Anterior cingulate cortex (tissue), 58 donors: Measurements from ENCODE around the gene NUDT3.

Experiments used
- DNase-seq, 58 donors: peaks; one replicate each; lab custom pipeline; 2025; lab: John Stamatoyannopoulos, UW

NUDT3 gene

GRCh38 chr6:34300332-34300751 is 92.1 kb downstream of the NUDT3 start:
- DNase-seq = peak in 2 of 58 donors; percentile 11 to 20

GRCh38 chr6:34298941-34299340 is 93.5 kb downstream of the NUDT3 start:
- DNase-seq = no peak

- no peak for DNase-seq
Observed at GRCh38 chr6:34295721-34296120, 96.7 kb downstream of the NUDT3 start.

GRCh38 chr6:34292954-34293353 is 99.5 kb downstream of the NUDT3 start:
- DNase-seq = no peak

- no peak for DNase-seq
Observed at GRCh38 chr6:34289137-34289536, 103.3 kb downstream of the NUDT3 start.

DNA sequence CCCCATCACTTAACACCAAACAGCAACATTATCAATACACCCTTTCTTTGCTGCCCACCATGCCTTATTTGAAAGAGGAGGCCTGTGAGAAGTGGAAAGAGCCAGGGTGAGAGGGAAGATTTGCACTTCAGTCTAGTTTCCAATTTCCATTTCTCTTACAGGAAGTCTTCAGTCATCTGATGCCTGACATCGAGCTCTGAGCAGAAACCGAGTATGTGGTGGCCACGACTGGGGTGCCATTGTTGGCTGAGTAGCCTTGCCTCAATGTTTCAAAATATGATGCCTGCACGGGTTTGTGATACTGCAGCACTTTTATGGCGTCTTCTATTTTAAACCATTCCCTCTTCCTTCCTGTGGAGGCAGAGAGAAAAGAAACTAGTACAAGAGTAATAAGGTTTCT is 103.9 kb downstream of the NUDT3 start:
- DNase-seq = no peak

GRCh38 chr6:34285448-34286164 is 106.9 kb downstream of the NUDT3 start:
- peak in 3 of 58 donors; percentile 9 to 58 (median 22) for DNase-seq

DNA sequence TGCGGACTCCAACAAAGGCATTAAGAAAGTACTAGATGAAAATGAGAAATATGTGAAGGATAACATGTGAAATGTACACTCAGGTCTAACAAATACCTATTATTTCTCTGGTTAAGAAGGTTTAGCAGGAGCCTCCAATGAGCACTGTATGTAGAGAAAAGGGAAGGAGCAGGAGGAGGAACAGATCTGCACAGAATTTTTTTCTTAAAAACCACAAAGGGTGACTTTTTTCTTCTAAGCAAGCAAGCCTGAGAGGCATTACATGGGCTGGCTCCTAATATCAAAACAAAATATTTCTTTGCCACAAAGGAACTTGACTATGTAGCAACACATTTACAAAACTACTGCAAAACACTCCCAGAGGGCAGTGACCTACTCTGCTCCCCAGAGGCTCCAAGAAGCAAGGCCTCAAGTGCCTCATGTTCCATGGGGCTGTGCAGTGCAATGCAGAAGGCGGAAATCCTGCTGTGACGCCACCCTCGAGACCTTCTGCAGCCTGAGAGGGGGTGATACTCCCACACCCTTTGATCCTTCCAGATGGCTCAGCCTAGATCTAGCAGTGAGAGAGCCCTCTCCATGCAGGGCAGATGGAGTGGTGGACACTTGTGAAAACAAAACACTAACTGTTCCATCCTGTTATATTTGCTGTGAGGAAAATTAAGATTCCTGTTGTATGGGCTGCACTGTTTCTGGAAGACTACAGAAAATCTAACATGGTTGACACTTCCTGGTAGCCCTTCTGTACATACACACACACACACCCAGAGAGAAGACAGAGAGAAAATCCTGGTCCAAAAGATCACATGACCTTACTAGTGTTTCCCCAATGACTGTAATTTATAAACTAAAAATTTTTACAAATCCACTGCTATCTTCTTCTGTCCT is 107.7 kb downstream of the NUDT3 start:
- DNase-seq = peak in 24 of 58 donors; percentile 6 to 58 (median 24)

- DNase-seq = no peak
Observed at GRCh38 chr6:34281702-34282334, 110.7 kb downstream of the NUDT3 start.

GRCh38 chr6:34280216-34280615 is 112.3 kb downstream of the NUDT3 start:
- DNase-seq = no peak

DNA sequence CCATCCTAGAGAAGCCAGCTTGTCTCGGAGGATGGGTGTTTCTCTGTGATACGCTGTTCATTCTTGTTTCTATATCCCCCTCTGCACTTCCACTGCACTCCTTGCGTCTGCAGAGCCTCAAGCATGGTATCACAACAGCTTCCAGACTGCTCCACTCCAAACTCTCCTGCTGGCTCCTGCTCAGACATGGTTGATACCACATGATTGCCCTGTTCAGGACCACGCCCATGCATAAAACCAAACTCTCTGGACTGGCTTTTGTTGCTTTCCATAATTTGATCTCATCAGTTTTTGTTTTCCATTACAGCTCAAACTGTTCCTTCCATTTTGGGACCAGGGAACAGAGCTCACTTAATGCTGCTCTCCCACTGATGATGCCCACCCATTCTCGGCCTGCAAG is 113.6 kb downstream of the NUDT3 start:
- DNase-seq = no peak

DNA sequence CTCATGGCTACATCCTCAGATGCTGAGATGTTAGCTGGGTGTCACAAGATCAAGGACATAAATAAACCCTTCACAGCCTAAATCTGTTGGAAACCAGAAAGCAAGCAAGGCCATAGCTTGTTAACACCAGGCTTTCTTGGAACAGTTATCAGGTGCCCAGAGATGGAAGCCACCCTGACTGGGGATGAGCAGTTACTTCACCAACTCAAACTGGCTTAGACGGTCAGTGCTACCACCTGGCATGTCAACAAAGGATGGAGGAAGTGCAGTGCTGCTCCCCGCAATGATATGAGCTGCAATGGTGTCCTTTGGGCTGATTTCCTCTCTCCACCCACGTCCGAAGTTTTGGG is 114.7 kb downstream of the NUDT3 start:
- no peak for DNase-seq

GRCh38 chr6:34276881-34277762 is 115.3 kb downstream of the NUDT3 start:
- no peak for DNase-seq

DNA sequence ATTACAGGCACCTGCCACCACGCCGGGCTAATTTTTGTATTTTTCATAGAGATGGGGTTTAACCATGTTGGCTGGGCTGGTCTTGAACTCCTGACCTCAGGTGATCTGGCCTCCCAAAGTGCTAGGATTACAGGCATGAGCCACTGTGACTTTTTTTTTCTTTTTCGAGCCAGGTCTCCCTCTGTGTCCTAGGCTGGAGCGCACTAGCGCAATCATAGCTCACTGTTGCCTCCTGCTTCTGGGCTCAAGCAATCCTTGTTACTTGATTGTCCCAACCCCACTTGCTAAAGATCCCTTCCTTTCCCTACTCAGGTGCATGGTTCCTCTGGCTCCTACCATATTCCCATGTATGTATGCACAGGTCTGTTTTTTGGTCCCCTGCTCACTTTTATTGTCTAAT is 116.3 kb downstream of the NUDT3 start:
- DNase-seq = no peak

DNA sequence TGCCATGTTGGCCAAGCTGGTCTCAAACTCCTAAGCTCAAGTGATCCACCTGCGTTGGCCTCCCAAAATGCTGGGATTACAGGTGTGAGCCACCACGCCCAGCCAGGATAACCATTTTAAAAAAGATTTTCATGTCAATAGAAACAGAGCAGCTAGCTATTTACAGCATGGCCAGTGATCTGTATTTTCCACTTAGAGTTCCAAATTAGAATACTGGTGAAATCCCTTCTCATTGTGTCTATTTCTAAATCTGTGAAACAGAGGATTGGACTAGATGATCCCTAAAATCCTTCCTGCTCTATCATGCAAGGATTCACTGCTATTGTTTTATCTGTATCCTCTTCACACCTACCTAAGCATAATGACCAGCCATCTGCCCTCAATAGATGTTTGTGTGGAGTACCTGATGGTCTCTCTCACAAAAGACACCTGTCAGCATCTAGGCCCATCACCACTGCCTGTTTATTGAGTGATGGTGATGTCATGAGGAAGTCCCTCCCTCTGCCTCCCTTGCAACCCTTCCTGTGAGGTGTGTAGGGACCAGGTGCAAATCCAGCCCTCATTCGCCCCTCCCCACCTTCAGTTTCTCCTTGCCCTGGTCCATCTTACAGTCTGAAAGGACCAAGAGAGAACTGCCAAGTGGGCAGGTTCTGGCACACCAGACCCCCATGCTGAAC is 117.2 kb downstream of the NUDT3 start:
- no peak for DNase-seq

GRCh38 chr6:34274129-34274528 is 118.3 kb downstream of the NUDT3 start:
- no peak for DNase-seq

GRCh38 chr6:34273242-34273805 is 119.1 kb downstream of the NUDT3 start:
- DNase-seq = no peak

DNA sequence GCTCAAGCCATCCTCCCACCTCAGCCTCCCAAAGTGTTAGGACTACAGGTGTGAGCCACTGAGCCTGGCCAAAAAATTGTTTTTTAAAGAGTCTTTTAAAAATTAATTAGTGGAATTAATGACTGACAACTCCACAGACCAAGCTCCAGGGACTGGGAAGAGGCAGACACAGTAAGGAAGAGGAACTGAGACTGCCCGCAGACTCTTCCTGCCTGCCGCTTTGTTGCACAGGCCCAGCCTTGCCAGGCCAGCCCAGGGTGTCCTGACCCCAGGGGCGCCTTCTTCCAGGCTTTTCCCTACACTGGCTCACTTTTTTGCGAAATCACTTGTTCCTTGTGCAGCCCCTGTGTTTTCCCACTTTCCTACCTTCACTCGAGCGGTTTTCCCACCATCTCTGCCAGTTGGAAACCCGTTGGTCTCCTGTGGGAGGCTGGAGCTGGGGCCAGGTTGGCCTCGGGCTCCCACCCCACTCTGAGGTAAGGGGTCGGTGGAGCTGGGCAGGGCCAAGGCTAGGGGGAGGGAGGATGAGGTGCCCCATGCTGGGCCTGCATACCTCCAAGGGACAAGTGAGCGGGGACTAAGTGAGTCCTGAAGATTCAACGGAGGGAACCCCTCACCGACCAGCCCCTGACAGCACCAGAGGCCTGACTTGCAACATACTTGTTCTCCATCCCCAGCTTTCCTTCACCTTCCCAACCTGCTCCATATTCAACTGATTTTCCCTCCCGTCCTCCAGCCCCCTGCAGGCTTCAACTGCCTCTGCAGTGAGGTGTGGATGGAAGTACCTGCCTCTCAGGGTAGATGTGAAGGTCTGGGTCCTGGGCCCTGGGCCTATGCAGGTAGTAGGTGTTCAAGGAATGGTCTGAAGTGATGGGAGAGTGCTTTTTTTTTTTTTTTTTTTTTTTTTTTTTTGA is 120.2 kb downstream of the NUDT3 start:
- DNase-seq = peak in 4 of 58 donors; percentile 6 to 15 (median 10)
